GM12801 (cell line): Measurements from ENCODE around the gene PKLR.

Source experiments
- TF ChIP-seq, protein P1 (sequence below): IDR thresholded peaks from one replicate; pipeline ENCODE4 v1.5.1; 2011; ENCODE audit warnings: control low read depth; ENCODE audit not compliant: insufficient read length; ENCODE audit errors: extremely low read depth

PKLR gene

DNA sequence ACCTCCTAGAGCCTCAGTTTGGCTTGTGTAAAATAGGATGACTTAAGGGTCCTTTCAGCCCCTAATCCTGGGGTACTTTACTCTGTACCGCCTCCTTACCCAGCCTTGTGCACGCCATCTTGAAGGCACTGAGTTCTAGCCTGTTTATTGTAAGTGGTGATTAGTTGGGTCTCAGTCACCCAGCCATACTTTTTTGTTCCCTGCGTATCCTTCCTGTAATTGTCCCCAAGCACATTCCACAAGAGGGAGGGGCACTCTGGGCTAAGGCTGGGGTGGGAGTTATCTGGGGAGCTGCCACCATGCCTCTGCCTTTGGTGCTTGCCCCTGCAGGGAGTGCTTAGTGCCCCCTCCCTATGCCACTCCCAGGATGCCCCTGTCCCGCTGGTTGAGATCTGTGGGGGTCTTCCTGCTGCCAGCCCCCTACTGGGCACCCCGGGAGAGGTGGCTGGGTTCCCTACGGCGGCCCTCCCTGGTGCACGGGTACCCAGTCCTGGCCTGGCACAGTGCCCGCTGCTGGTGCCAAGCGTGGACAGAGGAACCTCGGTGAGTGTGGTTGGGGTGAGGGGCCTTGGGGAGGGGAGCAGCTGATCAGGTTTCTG, 8.3 kb upstream of the PKLR start:
- TF ChIP-seq, protein P1, sequence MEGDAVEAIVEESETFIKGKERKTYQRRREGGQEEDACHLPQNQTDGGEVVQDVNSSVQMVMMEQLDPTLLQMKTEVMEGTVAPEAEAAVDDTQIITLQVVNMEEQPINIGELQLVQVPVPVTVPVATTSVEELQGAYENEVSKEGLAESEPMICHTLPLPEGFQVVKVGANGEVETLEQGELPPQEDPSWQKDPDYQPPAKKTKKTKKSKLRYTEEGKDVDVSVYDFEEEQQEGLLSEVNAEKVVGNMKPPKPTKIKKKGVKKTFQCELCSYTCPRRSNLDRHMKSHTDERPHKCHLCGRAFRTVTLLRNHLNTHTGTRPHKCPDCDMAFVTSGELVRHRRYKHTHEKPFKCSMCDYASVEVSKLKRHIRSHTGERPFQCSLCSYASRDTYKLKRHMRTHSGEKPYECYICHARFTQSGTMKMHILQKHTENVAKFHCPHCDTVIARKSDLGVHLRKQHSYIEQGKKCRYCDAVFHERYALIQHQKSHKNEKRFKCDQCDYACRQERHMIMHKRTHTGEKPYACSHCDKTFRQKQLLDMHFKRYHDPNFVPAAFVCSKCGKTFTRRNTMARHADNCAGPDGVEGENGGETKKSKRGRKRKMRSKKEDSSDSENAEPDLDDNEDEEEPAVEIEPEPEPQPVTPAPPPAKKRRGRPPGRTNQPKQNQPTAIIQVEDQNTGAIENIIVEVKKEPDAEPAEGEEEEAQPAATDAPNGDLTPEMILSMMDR = no peak

DNA sequence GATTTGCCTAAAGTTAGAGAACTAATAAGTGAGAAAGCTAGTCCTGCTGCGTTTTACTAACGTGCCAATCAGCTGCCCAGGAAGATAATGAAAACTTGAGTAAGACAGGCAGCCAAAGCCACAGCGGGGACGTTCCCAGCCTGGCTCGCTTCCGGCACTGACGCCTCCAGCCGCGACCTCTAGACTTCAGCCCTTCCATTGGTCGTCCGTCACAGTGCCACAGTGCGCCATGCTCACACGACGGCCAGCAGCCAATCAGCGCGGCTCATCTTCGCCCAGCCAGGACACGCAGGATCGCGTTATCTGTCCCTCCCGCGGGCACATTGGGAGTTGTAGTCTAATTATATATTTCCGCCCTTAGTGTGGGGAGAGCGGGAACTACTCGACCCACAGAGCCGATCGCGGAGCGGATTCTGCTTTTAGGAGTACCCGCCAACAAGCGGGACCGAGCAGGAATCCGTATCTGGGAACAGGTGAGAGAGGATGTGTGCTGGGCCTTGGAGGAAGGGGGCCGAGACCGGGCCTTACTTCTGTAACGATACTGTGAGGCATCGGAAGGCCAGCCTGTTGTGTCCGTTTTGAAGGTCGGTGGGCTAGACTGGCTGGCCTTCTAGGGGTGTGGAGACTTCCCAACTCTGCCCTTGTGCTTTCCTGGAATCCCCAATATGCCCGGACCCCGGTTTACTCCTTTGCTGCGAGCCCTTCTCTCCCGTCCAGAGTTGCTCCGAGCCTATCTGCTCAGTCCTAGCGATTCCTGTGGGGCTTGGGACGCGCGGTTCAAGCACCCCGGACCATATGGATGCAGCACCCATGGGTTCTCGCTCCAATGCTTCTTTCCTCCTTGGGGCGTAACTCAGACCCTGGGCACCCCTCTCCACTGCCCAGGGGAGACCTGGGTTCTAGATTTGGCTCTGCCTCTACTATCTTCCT, 7.5 kb upstream of the PKLR start, which contains the start of gene FDPS:
Gene FDPS, plus strand, starts transcription at position 374 of the 930 bp plus-strand sequence. CDS start 924 bp downstream, outside the sequence.
- TF ChIP-seq, protein P1 = no peak

GRCh38 chr1:155307247-155307740, 6.1 kb upstream of the PKLR start:
- TF ChIP-seq, protein P1 = no peak

DNA sequence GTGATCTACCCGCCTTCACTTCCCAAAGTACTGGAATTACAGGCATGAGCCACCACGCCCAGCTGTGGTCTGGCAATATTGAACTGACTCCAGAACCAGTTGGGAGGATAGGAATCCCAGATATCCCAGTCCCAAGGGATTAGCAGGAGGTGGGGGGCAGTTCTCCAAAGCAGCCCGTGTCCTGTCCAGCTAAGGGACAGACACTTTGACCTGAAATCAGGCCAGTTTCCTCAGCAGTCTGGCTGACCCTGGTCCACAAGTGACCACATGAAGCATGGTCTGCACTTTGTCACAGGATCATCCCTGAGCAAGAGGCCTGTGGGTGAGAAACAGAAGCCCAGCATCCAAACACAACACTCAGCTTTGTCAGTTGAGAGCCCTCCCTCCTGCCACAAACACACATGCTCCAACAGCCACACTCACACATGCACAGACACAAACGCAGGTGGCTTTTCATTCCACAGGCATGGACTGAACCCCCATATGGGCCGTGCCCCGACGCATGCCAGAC, 4.7 kb upstream of the PKLR start:
- TF ChIP-seq, protein P1 = no peak

- TF ChIP-seq, protein P1 = no peak
Observed at GRCh38 chr1:155304558-155305063, 3.4 kb upstream of the PKLR start.

DNA sequence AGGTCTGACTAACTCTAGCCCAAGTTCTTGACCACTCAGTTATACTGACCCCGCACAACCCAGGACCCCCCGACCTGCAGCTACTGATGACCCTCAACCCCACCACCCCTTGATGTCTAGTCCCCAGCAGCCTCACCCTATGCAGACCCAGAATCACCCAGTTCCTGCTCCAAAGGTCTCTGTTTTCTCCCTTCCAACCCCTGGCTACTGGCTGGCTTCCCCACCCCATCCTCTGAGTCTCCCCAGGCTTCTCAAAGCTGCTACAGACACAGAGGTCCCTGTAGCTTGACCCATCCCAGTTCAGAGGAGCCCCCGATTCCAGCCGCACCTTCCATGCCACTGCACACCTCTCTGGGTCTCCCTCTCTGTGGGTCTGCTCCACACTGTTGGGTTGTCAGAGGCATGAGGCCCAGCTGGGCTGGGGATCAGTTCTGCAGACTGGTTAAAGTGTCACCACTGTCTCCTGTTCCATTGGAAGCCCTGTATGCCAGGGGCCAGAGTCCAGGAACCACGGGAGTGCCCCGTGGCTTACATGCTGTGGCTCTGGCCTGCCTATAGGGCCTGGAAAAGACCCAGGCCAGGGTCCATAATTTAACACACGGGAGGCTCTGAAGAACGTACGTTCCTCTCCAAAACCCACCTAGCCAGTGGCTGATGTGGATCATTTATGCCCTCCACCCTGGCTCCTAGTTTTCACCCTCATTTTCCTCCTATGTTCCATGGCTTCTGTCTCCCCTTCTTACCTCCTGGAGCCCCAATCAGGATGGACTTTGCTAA, 497 bp downstream of the PKLR start:
- TF ChIP-seq, protein P1 = no peak
